Measurements from ENCODE around the gene DOCK2.
"Not testable (repeated sequence)": the region's sequence is repeated elsewhere in the genome, so short reads cannot be mapped to it uniquely, and the experiment has no call there.

The DOCK2 gene

DNA sequence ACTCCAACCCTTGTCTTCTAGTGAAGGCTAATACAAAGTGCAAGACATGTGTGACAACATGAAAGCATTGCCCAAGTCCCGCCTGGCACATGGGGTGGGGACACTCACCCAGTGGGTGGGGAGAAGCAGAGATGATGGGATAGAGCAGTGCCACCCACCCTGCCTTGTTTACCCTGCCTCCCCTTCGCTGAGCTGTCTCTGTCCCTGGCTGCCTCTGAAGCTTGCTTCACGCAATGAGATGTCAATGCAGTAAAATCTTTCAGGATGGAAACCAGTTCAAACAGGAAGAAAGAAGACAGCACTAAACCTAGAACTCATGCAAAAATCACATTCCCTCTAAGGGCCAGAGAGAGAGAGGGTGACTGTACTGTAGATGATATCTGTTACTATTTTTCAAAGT is 195.2 kb downstream of the DOCK2 start:
- no peak for DNase-seq

DNA sequence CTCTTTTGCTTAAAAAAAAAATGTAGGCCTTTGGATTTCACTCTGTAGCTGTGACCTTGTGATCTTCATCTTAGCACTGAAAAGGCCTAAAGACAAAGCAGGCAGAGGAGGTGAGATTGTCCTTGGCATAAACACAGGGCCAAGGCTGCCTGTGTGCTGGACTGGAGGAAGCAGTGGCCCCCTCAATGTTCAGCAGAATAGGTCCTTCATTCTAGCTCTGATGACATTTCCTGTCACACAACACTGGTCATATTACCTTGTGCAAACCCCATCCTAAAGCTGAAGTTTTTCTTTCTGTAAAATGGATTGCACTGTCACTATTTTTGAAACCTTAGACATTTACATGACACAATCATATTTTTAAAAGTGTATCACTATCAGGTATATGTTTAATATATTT is 195.8 kb downstream of the DOCK2 start:
- DNase-seq: no peak

DNA sequence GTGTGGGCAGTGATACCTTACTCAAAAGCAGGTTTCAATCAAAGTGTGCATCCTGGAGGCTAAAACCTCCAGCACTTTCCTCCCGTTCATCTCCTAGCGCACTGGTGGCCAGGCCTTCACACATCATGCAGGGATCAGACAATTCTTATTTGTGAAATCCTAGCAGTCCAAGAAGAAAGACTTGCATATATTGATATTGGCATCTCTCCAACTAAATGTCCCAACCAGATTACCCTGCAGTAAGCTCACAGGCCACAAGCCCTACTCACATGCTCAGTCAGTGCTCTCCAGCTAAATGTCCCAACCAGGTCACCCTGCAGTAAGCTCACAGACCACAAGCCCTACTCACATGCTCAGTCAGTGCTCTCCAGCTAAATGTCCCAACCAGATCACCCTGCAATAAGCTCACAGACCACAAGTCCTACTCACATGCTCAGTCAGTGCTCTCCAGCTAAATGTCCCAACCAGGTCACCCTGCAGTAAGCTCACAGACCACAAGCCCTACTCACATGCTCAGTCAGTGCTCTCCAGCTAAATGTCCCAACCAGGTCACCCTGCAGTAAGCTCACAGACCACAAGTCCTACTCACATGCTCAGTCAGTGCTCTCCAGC is 196.7 kb downstream of the DOCK2 start:
- DNase-seq: not testable (repeated sequence)

DNA sequence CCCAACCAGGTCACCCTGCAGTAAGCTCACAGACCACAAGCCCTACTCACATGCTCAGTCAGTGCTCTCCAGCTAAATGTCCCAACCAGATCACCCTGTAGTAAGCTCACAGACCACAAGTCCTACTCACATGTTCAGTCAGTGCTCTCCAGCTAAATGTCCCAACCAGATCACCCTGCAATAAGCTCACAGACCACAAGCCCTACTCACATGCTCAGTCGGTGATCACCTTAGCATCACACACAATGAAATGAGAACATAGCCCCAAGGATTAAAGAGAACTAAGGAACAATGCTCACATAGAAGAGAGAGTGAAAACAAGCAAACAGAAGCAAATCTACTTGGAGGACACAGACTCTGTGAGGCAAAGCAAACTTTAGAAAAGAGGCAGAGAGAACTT is 197.5 kb downstream of the DOCK2 start:
- not testable (repeated sequence) for DNase-seq

DNA sequence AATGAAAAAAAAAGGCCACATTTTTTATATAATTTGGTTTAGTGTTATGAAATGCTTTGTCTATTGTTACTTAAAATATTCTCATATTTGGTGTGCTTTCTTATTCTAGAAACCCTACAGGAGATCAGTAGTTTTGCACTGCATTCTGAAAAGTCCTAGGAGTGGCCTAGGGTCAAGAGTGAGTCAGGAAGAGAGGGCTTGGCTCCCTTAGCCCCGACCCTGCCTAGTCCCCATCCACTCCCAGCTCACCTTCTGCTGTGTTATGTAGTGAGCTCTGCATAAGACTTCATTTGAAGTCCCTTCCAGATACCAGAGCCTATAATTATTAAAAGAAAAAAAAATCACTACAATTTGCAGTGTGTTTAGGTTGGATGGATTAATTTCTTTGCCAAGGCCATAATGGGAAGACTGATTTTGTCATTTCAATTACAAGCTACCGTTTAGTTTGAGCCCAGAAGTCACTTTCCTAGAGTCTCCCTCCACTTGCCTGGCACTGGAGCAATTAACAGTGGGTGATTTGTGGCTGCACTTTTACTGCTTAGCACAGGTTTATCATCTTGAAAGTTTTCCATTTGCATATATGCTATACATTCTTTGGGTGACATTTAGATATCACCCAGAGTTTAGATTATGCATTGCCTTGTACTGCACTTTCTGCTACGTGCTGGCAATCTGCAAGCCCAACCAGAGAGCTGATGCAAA is 199.9 kb downstream of the DOCK2 start:
- DNase-seq: no peak

DNA sequence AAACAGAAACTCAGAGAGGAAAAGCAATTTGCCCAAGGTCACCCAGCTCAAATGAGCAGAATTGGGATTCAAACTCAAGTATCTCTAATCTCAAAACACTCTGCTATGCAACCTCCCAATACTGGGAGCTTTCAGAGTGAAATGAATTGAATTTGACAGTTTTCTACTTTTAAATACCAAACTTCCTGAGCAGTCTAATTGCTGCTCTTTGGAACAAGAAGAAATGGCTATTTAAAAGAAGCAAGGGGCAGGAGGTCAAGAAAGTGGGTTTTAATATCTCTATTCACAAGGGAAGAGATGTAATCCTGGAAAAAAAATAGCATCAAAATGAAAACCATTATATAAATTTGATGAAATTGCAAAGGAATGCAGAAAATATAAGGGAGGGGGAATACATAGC is 200.6 kb downstream of the DOCK2 start:
- no peak for DNase-seq

DNA sequence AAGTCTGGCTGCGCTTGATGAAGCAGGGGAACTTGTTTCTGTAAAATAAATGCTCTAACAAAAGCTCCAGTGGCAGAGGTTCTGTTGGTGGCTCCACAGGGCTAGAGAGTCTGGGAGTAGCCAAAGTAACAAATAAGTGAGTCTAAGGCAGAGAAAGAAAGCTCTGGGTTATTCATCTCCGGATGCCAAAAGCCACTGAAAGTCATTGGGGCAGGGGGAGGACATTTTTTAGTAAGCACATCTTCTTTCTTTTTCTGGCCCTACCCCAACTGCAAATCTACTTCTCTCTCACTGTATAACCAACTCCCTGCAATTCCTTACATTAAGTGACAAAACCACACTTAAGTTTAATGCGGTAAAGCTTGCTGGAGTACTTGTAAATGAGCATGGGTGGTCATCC is 201.6 kb downstream of the DOCK2 start:
- DNase-seq: no peak

DNA sequence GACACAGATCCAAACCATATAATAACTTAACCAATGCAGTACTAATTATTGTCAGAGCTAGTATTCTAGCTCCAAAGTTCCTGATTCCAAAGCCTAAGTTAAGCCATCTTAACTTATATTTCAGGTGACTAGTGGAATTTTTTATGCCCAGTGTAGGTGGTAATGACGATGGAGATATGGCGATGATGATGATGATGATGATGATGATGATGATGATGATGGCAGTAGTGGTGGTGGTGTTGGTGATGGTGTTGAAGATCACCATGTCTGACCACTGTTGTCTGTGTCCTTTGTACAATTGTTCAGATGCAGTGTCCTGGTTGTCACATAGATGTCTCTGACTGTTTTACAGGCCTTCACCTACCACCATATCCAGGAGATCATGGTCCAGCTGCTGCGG is 203.3 kb downstream of the DOCK2 start:
- no peak for DNase-seq

DNA sequence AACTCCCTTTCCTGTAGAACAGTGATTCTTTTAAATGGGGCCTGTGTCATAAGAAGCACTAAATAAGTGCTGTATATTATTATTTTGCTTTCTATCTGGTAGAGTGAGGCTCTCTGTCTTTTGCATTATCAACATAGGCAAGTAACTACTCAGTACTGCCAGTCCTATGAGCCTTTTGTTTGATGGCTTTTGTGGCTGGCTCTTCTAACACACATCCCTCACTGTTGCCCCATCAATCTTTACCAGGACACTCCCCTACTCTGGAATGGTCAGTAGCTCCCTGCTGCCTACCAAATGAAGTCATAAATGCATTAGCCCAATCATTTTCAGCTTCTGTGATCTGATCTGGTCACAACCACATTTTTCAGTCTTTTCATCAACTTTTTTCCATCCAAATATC is 205.6 kb downstream of the DOCK2 start:
- no peak for DNase-seq

DNA sequence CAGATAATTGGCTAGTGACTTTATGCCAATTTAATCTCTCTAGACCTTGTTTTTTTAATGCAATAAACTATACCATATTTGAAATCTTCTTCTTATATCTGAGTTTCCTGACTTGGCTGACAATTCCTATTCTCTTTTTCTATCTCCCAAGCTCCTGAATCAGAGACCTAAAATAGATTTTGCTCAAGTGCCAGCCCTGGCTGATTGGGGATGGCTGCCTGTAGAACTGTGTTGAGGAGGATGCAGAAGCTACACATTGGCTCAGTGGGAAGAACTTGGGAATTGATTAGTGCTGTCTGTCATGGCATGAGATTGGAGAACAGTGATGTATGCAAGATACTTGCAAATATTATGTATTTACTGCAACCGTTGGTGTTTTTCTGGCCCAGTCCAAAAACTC is 210.4 kb downstream of the DOCK2 start:
- no peak for DNase-seq

DNA sequence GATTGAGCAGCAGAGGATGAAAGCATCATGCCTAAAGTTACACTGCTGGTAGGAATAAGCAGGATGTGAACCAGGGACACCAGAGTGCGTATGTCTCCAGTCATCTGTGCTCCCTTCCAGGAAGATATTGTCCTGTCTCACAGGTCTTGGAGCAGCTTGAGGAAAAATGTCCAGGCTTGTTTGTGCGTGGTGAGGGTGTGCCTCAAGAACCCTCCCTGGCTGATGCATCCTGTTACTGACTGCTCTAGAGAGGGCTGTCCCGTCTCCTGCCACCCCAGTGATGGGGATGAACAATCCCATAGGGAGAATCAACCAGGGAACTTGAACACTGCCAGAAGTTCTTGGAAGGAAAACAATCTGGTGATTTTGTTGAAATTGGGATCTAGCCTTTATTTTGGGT is 211.2 kb downstream of the DOCK2 start:
- DNase-seq: no peak

DNA sequence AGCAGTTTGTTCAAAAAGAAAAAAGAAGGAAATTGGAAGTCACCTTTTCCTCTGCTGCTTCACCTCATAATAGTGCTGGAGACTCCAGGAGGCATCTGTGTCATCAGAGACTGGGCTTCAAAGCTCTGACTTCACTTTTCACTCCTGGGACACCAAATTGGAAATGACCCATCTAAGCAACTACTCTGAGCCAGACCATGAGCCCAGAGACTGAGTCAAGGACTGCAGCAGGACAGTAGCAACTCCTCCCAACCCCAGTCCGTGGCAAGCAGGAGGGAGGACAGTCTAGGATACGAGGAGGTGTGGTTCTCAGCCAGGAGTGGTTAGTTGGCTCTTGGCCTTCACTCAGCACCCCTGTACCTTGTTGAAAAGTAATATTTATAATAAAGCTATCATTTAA is 211.7 kb downstream of the DOCK2 start:
- no peak for DNase-seq

DNA sequence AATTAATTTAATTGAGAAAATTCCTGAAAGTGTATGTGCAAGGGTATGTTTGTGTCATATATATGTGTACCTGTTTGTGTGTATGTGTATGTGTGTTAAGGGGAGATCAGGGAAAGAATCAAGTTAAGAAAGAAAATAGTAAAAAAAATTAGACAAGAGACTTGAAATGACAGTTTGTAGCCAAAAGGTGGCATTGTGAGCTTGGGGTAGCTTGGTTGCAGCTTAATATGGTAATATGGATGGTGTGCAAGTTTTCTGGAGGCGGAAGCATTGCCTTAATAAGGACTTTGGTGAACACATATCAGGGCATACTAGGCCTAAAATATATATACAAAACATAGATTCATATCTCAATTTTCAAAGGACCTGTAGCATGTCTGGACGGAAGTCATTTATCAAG is 213.3 kb downstream of the DOCK2 start:
- DNase-seq: no peak

DNA sequence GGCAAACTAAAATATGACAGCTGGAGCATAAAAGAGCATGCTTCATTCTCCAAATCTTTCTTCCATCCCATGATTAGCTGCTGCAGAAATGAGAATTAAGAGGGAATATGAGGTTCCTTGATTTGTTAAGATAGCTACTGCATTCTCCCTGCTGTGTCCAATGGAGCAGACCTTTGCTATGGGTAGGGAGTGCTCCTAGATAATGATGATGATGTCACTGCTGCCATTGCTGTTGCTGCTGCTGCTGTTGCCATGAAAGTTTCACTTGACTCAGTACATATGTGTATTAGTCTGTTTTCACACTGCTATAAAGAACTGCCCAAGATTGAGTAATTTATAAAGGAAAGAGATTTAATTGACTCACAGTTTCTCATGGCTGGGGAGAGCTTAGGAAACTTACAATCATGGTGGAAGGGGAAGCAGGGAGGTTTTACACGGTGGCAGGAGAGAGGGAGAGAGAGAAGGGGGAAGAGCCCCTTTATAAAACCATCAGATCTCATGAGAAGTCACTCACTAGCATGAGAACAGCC is 214.3 kb downstream of the DOCK2 start:
- DNase-seq: no peak

DNA sequence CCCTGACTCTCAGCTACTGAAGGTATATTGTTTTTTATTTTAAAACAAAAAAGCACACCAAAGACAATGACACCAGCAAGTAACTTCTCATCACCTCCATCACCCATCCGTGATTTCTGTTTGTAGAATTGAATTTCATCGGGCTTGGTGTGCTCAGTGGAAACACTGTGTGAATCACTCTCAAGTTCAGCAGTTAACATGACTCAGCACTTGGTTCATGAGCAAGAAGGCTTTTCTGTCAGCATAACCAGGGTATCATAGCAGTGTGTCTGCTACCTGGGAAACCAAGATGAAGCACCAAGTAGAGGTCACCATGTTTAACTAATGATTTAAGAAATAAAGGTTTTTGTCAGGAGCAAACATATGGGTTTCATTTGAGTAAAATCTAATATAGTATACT is 219.5 kb downstream of the DOCK2 start:
- DNase-seq: peak in 1 of 2 experiments; percentile 30

DNA sequence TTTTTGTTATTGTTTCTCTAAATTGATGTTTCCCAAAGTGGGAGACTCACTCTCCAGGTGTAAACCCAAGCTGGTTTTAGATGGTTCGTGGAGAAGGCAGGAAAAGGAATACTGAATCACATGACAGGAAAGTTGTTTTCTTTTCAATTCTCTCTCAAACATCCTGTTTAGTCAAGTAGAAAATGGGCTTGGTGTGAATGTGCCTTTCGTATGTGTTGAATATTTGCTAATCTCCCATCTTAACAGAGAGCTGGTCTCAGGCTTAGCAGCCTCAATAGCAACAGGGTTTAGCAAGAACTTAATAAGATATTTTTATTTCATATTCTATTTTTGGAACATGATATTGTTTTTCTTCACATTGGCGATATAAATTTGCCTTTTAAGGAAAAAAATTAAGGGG is 223.5 kb downstream of the DOCK2 start:
- no peak for DNase-seq

DNA sequence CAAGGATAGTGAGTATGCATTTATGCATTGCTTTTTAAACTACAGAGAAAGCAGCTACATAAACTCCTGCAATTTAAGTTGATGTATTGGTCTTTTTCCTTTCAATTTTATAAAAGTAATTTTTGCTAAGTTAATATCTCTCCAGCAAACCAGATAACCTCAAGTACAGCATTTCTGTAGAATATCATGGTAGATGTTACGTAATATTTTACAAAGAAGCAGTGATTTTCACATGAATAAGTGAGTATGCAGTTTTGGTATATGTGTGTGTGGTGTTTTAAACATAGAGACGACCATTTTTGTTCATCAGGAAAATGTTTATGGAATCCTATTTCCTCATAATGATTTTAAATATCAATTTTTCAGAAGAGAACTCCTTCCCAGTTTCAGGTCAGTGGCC is 224.4 kb downstream of the DOCK2 start:
- DNase-seq: no peak

DNA sequence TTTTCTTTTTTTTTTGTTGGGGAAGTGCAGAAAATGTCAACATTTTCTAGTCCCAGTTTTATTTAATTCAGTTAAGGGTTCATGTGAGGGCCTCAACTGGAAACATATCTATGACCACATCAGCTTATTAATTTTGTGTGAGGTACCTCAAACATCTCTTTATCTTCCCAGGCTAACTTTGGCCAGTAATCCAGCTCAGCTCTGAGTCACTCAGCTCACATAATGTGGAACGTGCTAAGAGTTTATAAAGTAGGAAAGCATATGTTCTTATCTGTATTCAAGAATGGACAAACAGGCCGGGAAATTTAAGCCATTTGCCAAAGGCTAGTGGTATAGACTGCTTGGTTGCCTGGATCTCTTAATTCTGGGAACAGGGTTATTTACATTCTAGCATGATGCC is 224.9 kb downstream of the DOCK2 start:
- no peak for DNase-seq

DNA sequence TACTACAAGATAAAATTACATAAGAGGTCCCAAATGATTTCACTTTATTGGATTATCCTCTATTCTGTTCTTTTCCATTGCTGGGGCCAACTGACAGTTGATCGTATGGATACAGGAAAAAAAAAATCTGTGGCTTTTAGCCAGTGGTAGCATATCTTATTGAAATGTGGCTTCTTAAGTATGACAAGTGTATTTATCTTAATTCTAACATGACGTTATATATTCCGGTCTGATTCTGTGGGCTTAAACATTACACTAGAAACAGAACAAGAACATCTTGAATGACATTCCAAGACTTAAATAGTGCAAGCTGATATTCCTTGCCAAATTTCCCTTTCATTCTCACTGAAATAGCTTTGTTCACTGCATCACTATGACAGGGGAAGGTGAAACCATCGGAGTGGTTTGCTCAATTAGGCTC is 225.3 kb downstream of the DOCK2 start:
- no peak for DNase-seq

DNA sequence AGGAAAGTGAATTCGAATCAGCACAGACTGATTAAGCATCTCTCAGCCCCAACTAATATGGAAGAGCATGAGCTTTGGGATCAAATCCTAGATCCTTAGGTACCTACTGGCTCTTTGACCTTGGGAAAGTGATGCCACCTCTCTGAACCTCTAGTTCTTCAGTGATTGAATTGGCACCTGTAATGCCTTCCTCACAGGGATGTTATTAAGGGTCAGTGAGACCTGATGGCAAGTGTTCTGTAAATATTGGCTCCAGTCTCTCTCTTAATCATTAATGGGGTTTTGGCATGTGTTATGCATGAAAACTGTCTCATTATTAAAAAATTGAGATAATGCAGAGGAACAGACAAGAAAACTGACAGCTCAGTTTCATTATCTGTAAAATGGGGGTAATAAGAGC is 227.4 kb downstream of the DOCK2 start:
- no peak for DNase-seq

DNA sequence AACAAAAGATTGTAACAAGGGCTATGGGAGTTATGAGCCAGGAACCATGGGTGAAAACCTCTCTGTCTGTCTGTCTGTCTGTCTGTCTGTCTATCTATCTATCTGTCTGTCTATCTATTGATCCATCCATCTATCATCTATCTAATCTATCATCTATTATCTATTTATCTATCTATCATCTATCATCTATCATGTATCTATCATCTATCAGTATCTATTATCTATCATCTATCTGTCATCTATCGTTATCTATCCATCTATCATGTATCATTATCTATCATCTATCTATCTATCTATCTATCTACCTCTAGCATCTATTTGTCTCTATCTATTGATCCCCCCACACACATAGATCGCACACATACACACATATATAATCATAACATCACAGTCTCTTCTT is 230.3 kb downstream of the DOCK2 start:
- DNase-seq: no peak

DNA sequence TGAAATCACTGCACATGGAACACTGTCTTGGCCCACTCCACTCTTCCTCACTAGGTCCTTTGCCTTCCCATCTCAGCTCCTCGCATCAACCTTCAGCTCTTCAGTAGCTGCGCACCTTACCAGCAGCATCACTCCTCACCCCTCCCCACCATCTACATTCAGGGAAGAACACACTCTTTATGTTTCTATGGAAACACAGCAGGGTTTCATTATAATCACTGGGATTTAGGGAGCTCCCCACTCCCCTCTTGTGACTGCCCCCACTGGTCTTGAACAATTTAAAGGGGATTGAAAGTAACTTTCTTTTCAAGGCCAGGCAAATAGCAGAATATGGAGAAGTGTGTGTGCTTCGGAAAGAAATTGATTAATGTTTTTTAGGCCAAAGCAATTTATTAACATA is 232.0 kb downstream of the DOCK2 start:
- DNase-seq: no peak

DNA sequence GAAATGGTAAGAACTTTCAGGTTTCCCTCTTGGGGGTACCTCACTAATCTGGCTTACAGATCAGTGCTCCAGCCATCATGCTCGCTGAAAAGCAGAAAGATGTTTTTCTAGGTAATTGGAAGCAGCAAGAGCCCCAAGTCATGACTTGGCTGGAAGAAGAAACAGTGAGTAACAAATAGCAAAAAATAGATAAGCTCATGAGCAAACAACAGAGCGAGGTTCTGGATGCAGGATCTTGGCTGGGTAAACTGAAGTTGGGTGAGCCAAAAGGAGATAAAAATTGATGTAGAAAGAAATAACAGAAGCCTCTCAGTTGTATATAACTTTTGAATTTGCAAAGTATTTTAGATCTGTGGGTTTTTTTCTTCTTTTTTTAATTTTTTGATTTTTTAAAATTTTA is 233.1 kb downstream of the DOCK2 start:
- DNase-seq: no peak

DNA sequence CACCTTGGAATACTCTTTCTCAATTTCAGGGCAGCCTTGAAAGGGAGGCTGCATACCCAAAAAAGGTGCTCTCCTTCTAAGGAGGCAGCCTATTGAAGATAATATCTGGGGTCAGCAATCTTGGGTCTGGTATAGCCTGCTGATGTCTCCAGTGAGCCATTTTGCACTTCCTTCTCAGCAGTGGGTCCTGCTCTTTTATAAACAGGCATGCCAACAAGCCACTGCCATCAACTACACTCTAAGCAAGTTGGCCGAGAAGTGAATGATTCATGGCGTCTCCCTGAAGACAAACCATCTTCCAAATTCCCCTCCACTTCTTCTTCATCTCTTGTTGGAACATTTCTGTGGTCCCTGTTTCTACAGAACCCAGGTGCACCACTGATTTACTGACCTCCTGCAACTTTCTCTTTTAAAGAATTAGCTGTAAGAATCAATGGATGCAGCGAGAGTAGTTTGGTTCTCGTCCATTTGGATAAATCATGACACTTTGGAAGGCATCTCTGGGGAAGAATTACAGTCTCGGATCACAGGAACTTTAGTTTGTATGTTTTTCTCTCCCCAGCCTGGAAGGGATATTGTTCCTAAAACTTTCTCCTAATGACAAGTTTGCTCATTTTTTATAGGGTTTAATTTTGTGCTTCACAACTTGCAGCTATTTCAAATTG is 234.9 kb downstream of the DOCK2 start:
- DNase-seq: no peak
